Cardiac muscle cell (in vitro differentiated cells and primary cell): ENCODE measurements around the gene MPC1. TPM values are rescaled to one million over a fixed set of nuclear protein-coding genes. Genes with fewer than 3 reads are reported as not detected.

Source experiments
- DNase-seq, 2 donors: peaks; one replicate each; pipeline versions ENCODE4 v3.0.0 to v3.0.0-alpha.2; 2010 to 2017; ENCODE audit warnings: low read depth in 1 of 2, low spot score in 1 of 2
- H3K27ac ChIP-seq: fragments of 200-600 bp; sonication (generic); 2 replicates; pipeline ENCODE4 v1.5.1; 2016
- H3K27me3 ChIP-seq: fragments of 200-600 bp; sonication (generic); 2 replicates; pipeline ENCODE4 v1.6.0; 2016; ENCODE audit warnings: control low read depth
- H3K36me3 ChIP-seq: fragments of 200-600 bp; sonication (generic); 2 replicates; pipeline ENCODE4 v1.5.1; 2016; ENCODE audit warnings: control low read depth
- H3K4me1 ChIP-seq: fragments of 200-600 bp; sonication (generic); 2 replicates; pipeline ENCODE4 v1.8.1; 2017; ENCODE audit warnings: low read depth, mild to moderate bottlenecking, mixed run types
- H3K4me3 ChIP-seq: fragments of 200-600 bp; sonication (generic); 2 replicates; pipeline ENCODE4 v1.5.1; 2016; ENCODE audit warnings: mild to moderate bottlenecking
- H3K9me3 ChIP-seq: fragments of 200-600 bp; sonication (generic); 2 replicates; pipeline ENCODE4 v1.5.1; 2017; ENCODE audit warnings: low read depth, mild to moderate bottlenecking, control low read depth
- CTCF ChIP-seq: IDR thresholded peaks from 2 replicates; pipeline ENCODE4 v1.5.1; 2012; ENCODE audit warnings: low read depth, mild to moderate bottlenecking, low read length
- polyA plus RNA-seq: library from polyadenylated mRNA; unstranded; fragments of >200 nt; fragmentation: Nextera tagmentation; extraction: Ambion mirVana; gene quantifications from 2 replicates; pipeline ENCODE4 v1.2.1, GENCODE V29; 2016
- total RNA-seq: library from RNA; depleted of rRNA; stranded (reverse); fragments of >200 nt; gene quantifications from 2 replicates; pipeline ENCODE4 v1.2.3, GENCODE V29; 2016

MPC1 gene
- total and polyA plus RNA-seq, 2 experiments from 2014 or later, result 28.5 to 122 TPM

- Histone ChIP-seq H3K4me3 (no peak overlapping the region), H3K27ac (no peak overlapping the region), H3K36me3 (no peaks in the 10 kb centered on the region), H3K27me3 (no peaks in the 10 kb centered on the region), H3K9me3 (no peaks in the 10 kb centered on the region), H3K4me1 (no peaks in the 10 kb centered on the region)
- no peak for TF ChIP-seq CTCF
- no peak for DNase-seq
Measured at GRCh38 chr6:166398348-166398747, 15.6 kb upstream of the MPC1 start.

GRCh38 chr6:166397849-166398248, 15.1 kb upstream of the MPC1 start:
- no peak overlapping the region for H3K4me3 ChIP-seq

GRCh38 chr6:166395778-166396177, 13.0 kb upstream of the MPC1 start:
- no peaks in the 10 kb centered on the region for H3K36me3 ChIP-seq
- H3K27me3 ChIP-seq, result no peaks in the 10 kb centered on the region
- H3K9me3 ChIP-seq, result no peaks in the 10 kb centered on the region
- H3K4me3 ChIP-seq, result no peak overlapping the region
- H3K4me1 ChIP-seq, result no peaks in the 10 kb centered on the region
- H3K27ac ChIP-seq, result no peak overlapping the region
- no peak for TF ChIP-seq CTCF
- no peak for DNase-seq

More at GRCh38 chr6:166397849-166398248, 15.1 kb upstream of the MPC1 start:
- Histone ChIP-seq H3K27me3 (no peaks in the 10 kb centered on the region), H3K36me3 (no peaks in the 10 kb centered on the region), H3K27ac (no peak overlapping the region), H3K4me1 (no peaks in the 10 kb centered on the region), H3K9me3 (no peaks in the 10 kb centered on the region)
- no peak for DNase-seq
- TF ChIP-seq CTCF, result no peak

- no peak for TF ChIP-seq CTCF
- Histone ChIP-seq H3K27me3 (no peaks in the 10 kb centered on the region), H3K27ac (no peak overlapping the region), H3K36me3 (no peaks in the 10 kb centered on the region), H3K4me3 (no peak overlapping the region), H3K9me3 (no peaks in the 10 kb centered on the region), H3K4me1 (no peaks in the 10 kb centered on the region)
- no peak for DNase-seq
Measured at GRCh38 chr6:166395351-166395750, 12.6 kb upstream of the MPC1 start.

GRCh38 chr6:166394036-166394892, 11.5 kb upstream of the MPC1 start:
- no peak for TF ChIP-seq CTCF
- H3K9me3 ChIP-seq, result no peaks in the 10 kb centered on the region
- no peaks in the 10 kb centered on the region for H3K36me3 ChIP-seq
- H3K27ac ChIP-seq, result no peak overlapping the region
- no peaks in the 10 kb centered on the region for H3K27me3 ChIP-seq
- no peak for DNase-seq
- no peak overlapping the region for H3K4me3 ChIP-seq
- no peaks in the 10 kb centered on the region for H3K4me1 ChIP-seq
